ENCODE data around the gene ATP2B3.

DNA sequence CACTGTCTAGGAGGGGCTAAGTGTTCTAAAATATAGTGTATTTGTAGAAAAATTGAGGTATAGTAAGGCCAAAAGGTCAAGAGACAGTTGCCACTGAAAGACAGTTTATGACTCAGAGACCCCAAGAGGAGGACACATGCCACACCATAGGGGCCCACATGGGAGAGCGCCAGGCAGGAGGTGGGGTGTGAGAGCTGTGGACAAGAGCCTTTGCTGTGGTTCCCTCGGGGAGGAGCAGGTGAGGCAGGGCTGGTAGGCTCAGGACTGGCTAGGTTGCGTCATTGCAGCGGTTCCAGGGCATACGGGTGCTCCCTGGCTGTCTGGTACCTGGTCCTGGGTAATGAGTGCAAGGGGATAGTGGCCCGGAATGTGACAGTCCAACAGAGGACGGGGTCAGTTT is 43.9 kb downstream of the ATP2B3 start:
- TF ChIP-seq CTCF (conservative IDR thresholded peaks at IDR 0.05; ENCODE audit: low read length) (no peak), EZH2phosphoT487 (IDR thresholded peaks at IDR 0.05; ENCODE audit: borderline replicate concordance) (no peak)
